ENCODE measurements around the gene SEC23IP. TPM values are rescaled to one million over a fixed set of nuclear protein-coding genes. Genes with fewer than 3 reads are reported as not detected.

SEC23IP gene
- polyA plus RNA-seq, 1 donor (not counting 4 experiments of a cell fraction or from before 2014, with no cell fraction given) = 36.9 TPM

DNA sequence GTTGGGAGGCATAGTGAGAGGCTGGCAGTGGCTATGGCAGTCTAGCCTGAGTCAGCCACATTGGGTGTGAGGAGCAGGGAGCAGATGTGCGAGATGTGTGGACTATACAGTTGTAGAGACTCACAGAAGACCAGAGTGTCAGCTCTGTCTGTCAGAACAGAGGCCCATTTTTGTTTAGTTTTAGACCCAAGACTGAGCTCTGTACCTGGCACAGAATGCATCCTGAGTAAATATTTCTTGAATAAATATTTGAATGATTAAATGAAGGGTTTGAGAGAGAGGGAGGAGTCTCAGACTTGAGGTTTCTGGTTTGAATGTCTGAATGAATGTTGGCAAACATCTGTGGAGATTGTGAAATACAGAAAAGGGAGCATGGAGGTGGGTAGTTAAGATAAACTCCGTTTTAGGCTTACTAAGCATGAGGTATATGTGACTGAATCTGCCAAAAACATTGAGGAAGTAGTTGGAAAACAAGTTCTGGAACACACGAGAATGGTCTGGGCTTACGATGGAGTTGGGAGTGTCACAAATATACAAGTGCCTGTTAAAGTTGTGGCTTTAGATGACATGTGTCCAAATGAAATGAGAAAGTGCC is 3.6 kb downstream of the SEC23IP start:
- H3K4me1 ChIP-seq (ENCODE audit: control insufficient read depth, extremely low read depth, insufficient read depth, low read length) = peaks cover 28% of the 10 kb centered on the region
- H3K9ac ChIP-seq (ENCODE audit: control insufficient read depth, extremely low read depth, insufficient read depth, low read length) = peak overlapping the region; percentile 9
- peak overlapping the region; percentile 27 for H3K4me2 ChIP-seq (ENCODE audit: control insufficient read depth, extremely low read depth, insufficient read depth, low read depth, low read length)
- peak; percentile 28 for DNase-seq (ENCODE audit: low read depth, low spot score)
- no peak for TF ChIP-seq EZH2 (IDR thresholded peaks at IDR 0.05; ENCODE audit: low read length)
- TF ChIP-seq, protein P1, sequence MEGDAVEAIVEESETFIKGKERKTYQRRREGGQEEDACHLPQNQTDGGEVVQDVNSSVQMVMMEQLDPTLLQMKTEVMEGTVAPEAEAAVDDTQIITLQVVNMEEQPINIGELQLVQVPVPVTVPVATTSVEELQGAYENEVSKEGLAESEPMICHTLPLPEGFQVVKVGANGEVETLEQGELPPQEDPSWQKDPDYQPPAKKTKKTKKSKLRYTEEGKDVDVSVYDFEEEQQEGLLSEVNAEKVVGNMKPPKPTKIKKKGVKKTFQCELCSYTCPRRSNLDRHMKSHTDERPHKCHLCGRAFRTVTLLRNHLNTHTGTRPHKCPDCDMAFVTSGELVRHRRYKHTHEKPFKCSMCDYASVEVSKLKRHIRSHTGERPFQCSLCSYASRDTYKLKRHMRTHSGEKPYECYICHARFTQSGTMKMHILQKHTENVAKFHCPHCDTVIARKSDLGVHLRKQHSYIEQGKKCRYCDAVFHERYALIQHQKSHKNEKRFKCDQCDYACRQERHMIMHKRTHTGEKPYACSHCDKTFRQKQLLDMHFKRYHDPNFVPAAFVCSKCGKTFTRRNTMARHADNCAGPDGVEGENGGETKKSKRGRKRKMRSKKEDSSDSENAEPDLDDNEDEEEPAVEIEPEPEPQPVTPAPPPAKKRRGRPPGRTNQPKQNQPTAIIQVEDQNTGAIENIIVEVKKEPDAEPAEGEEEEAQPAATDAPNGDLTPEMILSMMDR (optimal IDR thresholded peaks at IDR 0.05 in 1 of 3, IDR thresholded peaks at IDR 0.05 in 1 of 3, conservative IDR thresholded peaks at IDR 0.05 in 1 of 3; ENCODE audit: extremely low read depth in 1 of 3, insufficient read depth in 2 of 3, low read length in 3 of 3) = no peak
- H3K36me3 ChIP-seq (ENCODE audit: control insufficient read depth in 2 of 2, extremely low read depth in 1 of 2, insufficient read depth in 2 of 2, low read length in 2 of 2) = peaks cover 6 to 10% of the 10 kb centered on the region in 2 experiments
- H3K27me3 ChIP-seq (ENCODE audit: control insufficient read depth, extremely low read depth, insufficient read depth, low read length) = no peaks in the 10 kb centered on the region
- H2AFZ ChIP-seq (ENCODE audit: control insufficient read depth, low read length) = no peak overlapping the region
- peaks cover 3% of the 10 kb centered on the region for H3K9me1 ChIP-seq (ENCODE audit: control insufficient read depth, extremely low read depth, insufficient read depth, low read length)
- no peak overlapping the region for H3K4me3 ChIP-seq (ENCODE audit: control insufficient read depth in 2 of 3, extremely low read depth in 1 of 3, insufficient read depth in 2 of 3, low read depth in 1 of 3, low read length in 3 of 3)
- dilution Hi-C loops (cut with MboI; ENCODE audit: extremely low pct_ligation_motif_present, low sequenced_read_pairs) = no loop called here
- no peaks in the 10 kb centered on the region for H3K9me3 ChIP-seq (ENCODE audit: control insufficient read depth, low read depth, low read length)
- H4K20me1 ChIP-seq (ENCODE audit: control insufficient read depth, extremely low read depth, insufficient read depth, low read length) = peaks cover 3% of the 10 kb centered on the region
- peaks cover 81% of the 10 kb centered on the region for H3K79me2 ChIP-seq (ENCODE audit: control insufficient read depth, insufficient read depth, low read length)
- FAIRE-seq = no peak
- peak overlapping the region; percentile 33 for H3K27ac ChIP-seq (ENCODE audit: control insufficient read depth, insufficient read depth, low read length)

DNA sequence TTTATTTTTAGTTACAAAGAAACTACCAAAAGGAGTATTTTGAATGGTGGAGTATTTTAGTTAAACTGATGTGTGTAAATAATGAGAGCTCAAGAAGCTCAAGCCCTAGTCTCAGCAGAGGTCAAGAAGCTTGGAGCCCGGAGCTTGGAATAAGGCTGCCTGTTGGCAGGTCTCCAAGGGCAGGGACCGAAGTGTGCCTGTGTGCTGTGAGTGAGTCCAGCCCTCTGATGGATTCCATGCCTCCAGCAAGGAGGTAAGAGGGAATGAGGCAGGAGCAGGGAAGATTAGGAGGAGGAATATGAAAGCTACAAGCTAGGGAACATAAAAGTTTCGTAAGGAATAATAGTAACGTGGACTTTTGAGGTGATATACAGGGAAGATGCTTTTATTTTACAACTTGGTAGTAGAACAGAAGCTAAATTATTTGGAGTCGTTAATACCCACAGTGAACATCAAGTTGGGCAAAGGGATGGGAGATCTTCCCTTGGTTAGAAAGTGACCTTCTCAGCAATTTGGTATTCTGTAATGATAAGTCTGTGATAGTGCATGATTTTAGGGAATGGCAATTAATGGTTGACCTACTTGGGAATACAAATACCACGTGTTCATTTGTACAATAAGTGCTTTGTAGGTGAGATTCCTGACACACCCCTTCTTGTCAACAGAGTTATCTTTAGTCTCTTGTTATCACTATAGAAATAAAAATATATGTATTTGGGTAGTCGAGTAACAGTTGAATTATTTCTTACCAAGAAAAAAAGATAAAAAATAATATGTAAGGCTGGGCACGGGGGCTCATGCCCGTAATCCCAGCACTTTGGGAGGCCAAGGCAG is 4.6 kb downstream of the SEC23IP start:
- Histone ChIP-seq H3K36me3 (ENCODE audit: control insufficient read depth in 2 of 2, extremely low read depth in 1 of 2, insufficient read depth in 2 of 2, low read length in 2 of 2) (peaks cover 6 to 13% of the 10 kb centered on the region in 2 experiments), H3K27ac (ENCODE audit: control insufficient read depth, insufficient read depth, low read length) (peak overlapping the region; percentile 22), H3K9ac (ENCODE audit: control insufficient read depth, extremely low read depth, insufficient read depth, low read length) (no peak overlapping the region), H2AFZ (ENCODE audit: control insufficient read depth, low read length) (no peak overlapping the region), H3K4me3 (ENCODE audit: control insufficient read depth in 2 of 3, extremely low read depth in 1 of 3, insufficient read depth in 2 of 3, low read depth in 1 of 3, low read length in 3 of 3) (no peak overlapping the region), H4K20me1 (ENCODE audit: control insufficient read depth, extremely low read depth, insufficient read depth, low read length) (peaks cover 3% of the 10 kb centered on the region), H3K4me1 (ENCODE audit: control insufficient read depth, extremely low read depth, insufficient read depth, low read length) (peaks cover 28% of the 10 kb centered on the region), H3K9me3 (ENCODE audit: control insufficient read depth, low read depth, low read length) (no peaks in the 10 kb centered on the region), H3K27me3 (ENCODE audit: control insufficient read depth, extremely low read depth, insufficient read depth, low read length) (no peaks in the 10 kb centered on the region), H3K9me1 (ENCODE audit: control insufficient read depth, extremely low read depth, insufficient read depth, low read length) (peaks cover 3% of the 10 kb centered on the region), H3K4me2 (ENCODE audit: control insufficient read depth, extremely low read depth, insufficient read depth, low read depth, low read length) (peak overlapping the region; percentile 27), H3K79me2 (ENCODE audit: control insufficient read depth, insufficient read depth, low read length) (peaks cover 89% of the 10 kb centered on the region)
- no peak for DNase-seq (ENCODE audit: low read depth, low spot score)
- FAIRE-seq = no peak
- dilution Hi-C loops (cut with MboI; ENCODE audit: extremely low pct_ligation_motif_present, low sequenced_read_pairs) = no loop called here
- TF ChIP-seq, protein P1 (optimal IDR thresholded peaks at IDR 0.05 in 1 of 3, IDR thresholded peaks at IDR 0.05 in 1 of 3, conservative IDR thresholded peaks at IDR 0.05 in 1 of 3; ENCODE audit: extremely low read depth in 1 of 3, insufficient read depth in 2 of 3, low read length in 3 of 3) = no peak
- TF ChIP-seq EZH2 (IDR thresholded peaks at IDR 0.05; ENCODE audit: low read length) = no peak

Measured in keratinocyte (primary cell).